Keratinocyte (primary cell): ENCODE measurements around the gene CS.

ENCODE experiments used
- EZH2 ChIP-seq: IDR thresholded peaks from one replicate; pipeline ENCODE4 v1.6.1; 2012; ENCODE audit warnings: inconsistent platforms, mild to moderate bottlenecking, low read length, moderate library complexity
- TF ChIP-seq, protein P1 (sequence below), 3 experiments: IDR thresholded peaks in 1 of 3; conservative IDR thresholded peaks in 1 of 3; optimal IDR thresholded peaks in 1 of 3; 2 replicates in 2 of 3; 3 replicates in 1 of 3; pipeline versions ENCODE3 to v1.5.1; 2011; ENCODE audit warnings: low read length in 3 of 3, mild to moderate bottlenecking in 3 of 3, moderate library complexity in 2 of 3, control low read depth in 1 of 3, inconsistent platforms in 1 of 3; ENCODE audit not compliant: insufficient read depth in 2 of 3; ENCODE audit errors: extremely low read depth in 1 of 3

GRCh38 chr12:56299853-56300643, at the start of gene CS:
- TF ChIP-seq, protein P1, sequence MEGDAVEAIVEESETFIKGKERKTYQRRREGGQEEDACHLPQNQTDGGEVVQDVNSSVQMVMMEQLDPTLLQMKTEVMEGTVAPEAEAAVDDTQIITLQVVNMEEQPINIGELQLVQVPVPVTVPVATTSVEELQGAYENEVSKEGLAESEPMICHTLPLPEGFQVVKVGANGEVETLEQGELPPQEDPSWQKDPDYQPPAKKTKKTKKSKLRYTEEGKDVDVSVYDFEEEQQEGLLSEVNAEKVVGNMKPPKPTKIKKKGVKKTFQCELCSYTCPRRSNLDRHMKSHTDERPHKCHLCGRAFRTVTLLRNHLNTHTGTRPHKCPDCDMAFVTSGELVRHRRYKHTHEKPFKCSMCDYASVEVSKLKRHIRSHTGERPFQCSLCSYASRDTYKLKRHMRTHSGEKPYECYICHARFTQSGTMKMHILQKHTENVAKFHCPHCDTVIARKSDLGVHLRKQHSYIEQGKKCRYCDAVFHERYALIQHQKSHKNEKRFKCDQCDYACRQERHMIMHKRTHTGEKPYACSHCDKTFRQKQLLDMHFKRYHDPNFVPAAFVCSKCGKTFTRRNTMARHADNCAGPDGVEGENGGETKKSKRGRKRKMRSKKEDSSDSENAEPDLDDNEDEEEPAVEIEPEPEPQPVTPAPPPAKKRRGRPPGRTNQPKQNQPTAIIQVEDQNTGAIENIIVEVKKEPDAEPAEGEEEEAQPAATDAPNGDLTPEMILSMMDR (optimal IDR thresholded peaks at IDR 0.05 in 1 of 3, IDR thresholded peaks at IDR 0.05 in 1 of 3, conservative IDR thresholded peaks at IDR 0.05 in 1 of 3; ENCODE audit: extremely low read depth in 1 of 3, insufficient read depth in 2 of 3, low read length in 3 of 3): no peak
- TF ChIP-seq EZH2: no peak
